ENCODE results near the gene SLC4A3. TPM values are rescaled to one million over a fixed set of nuclear protein-coding genes. Genes with fewer than 3 reads are reported as not detected.

SLC4A3 gene
- total RNA-seq, 1 experiment from 2014 or later = 8.7 TPM

DNA sequence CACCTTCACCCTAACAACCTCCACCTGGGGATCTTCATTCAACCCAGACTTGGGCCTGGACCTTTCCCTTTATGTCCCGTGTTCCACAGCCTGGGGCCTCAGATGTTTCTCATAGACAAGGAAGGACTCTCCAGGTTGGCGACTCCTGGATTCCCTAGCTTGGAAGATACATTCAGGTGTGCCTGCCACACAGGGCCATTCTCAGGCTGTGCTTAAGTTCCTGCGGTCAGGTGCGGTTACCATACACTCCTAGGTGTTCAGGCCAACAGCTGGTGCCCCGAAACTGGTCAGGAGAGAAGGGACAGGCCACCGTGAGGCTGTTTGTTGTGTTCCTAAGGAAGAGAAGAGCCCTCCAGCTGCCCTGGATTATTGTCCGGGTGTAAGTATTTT, 15.6 kb downstream of the SLC4A3 start:
- Mint-ChIP-seq H3K27ac (no peak overlapping the region), H3K4me3 (no peak overlapping the region), H3K36me3 (no peaks in the 10 kb centered on the region), H3K27me3 (ENCODE audit: low read depth) (peaks cover 6% of the 10 kb centered on the region; the same call in 1 of the 2 replicates), H3K9me3 (no peaks in the 10 kb centered on the region), H3K4me1 (peaks cover 27% of the 10 kb centered on the region)
- ChIA-PET POLR2A (interaction anchor here (0.6 to 1.0 kb wide), 2 partner anchors 24 to 52 kb away, joined by 3 read pairs; no protein-coding TSS in a partner anchor), CTCF (interaction anchor here (0.6 to 6.8 kb wide), 44 partner anchors 8 to 254 kb away, joined by 3 to 72 read pairs (median 4); partner anchors contain the start of genes CHPF, INHA, OBSL1 and SLC4A3)
- ATAC-seq = no peak
- no peak for TF ChIP-seq MXD4 (CRISPR knock-in tag; IDR thresholded peaks at IDR 0.05; ENCODE audit: borderline replicate concordance)
- TF ChIP-seq CBFB (CRISPR knock-in tag; IDR thresholded peaks at IDR 0.05; ENCODE audit: low read depth) = no peak
- TF ChIP-seq ZNF671 (CRISPR knock-in tag; IDR thresholded peaks at IDR 0.05) = no peak
- TF ChIP-seq, protein P1, sequence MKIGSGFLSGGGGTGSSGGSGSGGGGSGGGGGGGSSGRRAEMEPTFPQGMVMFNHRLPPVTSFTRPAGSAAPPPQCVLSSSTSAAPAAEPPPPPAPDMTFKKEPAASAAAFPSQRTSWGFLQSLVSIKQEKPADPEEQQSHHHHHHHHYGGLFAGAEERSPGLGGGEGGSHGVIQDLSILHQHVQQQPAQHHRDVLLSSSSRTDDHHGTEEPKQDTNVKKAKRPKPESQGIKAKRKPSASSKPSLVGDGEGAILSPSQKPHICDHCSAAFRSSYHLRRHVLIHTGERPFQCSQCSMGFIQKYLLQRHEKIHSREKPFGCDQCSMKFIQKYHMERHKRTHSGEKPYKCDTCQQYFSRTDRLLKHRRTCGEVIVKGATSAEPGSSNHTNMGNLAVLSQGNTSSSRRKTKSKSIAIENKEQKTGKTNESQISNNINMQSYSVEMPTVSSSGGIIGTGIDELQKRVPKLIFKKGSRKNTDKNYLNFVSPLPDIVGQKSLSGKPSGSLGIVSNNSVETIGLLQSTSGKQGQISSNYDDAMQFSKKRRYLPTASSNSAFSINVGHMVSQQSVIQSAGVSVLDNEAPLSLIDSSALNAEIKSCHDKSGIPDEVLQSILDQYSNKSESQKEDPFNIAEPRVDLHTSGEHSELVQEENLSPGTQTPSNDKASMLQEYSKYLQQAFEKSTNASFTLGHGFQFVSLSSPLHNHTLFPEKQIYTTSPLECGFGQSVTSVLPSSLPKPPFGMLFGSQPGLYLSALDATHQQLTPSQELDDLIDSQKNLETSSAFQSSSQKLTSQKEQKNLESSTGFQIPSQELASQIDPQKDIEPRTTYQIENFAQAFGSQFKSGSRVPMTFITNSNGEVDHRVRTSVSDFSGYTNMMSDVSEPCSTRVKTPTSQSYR (CRISPR knock-in tag; IDR thresholded peaks at IDR 0.05) = no peak
- TF ChIP-seq GTF2I (CRISPR knock-in tag; conservative IDR thresholded peaks at IDR 0.05) = no peak
- no peak for TF ChIP-seq MYBL2 (CRISPR knock-in tag; IDR thresholded peaks at IDR 0.05)
- TF ChIP-seq, protein P2, sequence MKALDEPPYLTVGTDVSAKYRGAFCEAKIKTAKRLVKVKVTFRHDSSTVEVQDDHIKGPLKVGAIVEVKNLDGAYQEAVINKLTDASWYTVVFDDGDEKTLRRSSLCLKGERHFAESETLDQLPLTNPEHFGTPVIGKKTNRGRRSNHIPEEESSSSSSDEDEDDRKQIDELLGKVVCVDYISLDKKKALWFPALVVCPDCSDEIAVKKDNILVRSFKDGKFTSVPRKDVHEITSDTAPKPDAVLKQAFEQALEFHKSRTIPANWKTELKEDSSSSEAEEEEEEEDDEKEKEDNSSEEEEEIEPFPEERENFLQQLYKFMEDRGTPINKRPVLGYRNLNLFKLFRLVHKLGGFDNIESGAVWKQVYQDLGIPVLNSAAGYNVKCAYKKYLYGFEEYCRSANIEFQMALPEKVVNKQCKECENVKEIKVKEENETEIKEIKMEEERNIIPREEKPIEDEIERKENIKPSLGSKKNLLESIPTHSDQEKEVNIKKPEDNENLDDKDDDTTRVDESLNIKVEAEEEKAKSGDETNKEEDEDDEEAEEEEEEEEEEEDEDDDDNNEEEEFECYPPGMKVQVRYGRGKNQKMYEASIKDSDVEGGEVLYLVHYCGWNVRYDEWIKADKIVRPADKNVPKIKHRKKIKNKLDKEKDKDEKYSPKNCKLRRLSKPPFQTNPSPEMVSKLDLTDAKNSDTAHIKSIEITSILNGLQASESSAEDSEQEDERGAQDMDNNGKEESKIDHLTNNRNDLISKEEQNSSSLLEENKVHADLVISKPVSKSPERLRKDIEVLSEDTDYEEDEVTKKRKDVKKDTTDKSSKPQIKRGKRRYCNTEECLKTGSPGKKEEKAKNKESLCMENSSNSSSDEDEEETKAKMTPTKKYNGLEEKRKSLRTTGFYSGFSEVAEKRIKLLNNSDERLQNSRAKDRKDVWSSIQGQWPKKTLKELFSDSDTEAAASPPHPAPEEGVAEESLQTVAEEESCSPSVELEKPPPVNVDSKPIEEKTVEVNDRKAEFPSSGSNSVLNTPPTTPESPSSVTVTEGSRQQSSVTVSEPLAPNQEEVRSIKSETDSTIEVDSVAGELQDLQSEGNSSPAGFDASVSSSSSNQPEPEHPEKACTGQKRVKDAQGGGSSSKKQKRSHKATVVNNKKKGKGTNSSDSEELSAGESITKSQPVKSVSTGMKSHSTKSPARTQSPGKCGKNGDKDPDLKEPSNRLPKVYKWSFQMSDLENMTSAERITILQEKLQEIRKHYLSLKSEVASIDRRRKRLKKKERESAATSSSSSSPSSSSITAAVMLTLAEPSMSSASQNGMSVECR (CRISPR knock-in tag; IDR thresholded peaks at IDR 0.05; ENCODE audit: borderline replicate concordance) = no peak
- TF ChIP-seq, protein P3, sequence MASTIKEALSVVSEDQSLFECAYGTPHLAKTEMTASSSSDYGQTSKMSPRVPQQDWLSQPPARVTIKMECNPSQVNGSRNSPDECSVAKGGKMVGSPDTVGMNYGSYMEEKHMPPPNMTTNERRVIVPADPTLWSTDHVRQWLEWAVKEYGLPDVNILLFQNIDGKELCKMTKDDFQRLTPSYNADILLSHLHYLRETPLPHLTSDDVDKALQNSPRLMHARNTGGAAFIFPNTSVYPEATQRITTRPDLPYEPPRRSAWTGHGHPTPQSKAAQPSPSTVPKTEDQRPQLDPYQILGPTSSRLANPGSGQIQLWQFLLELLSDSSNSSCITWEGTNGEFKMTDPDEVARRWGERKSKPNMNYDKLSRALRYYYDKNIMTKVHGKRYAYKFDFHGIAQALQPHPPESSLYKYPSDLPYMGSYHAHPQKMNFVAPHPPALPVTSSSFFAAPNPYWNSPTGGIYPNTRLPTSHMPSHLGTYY (CRISPR knock-in tag; IDR thresholded peaks at IDR 0.05) = no peak
- TF ChIP-seq EMX1 (CRISPR knock-in tag; IDR thresholded peaks at IDR 0.05) = no peak
- TF ChIP-seq RORB (CRISPR knock-in tag; IDR thresholded peaks at IDR 0.05) = no peak
- TF ChIP-seq IRF2 (CRISPR knock-in tag; IDR thresholded peaks at IDR 0.05; ENCODE audit: borderline replicate concordance, low read depth) = no peak
- TF ChIP-seq, protein P4, sequence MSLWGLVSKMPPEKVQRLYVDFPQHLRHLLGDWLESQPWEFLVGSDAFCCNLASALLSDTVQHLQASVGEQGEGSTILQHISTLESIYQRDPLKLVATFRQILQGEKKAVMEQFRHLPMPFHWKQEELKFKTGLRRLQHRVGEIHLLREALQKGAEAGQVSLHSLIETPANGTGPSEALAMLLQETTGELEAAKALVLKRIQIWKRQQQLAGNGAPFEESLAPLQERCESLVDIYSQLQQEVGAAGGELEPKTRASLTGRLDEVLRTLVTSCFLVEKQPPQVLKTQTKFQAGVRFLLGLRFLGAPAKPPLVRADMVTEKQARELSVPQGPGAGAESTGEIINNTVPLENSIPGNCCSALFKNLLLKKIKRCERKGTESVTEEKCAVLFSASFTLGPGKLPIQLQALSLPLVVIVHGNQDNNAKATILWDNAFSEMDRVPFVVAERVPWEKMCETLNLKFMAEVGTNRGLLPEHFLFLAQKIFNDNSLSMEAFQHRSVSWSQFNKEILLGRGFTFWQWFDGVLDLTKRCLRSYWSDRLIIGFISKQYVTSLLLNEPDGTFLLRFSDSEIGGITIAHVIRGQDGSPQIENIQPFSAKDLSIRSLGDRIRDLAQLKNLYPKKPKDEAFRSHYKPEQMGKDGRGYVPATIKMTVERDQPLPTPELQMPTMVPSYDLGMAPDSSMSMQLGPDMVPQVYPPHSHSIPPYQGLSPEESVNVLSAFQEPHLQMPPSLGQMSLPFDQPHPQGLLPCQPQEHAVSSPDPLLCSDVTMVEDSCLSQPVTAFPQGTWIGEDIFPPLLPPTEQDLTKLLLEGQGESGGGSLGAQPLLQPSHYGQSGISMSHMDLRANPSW (CRISPR knock-in tag; conservative IDR thresholded peaks at IDR 0.05; ENCODE audit: low read depth) = no peak
- no peak for DNase-seq (ENCODE audit: low spot score)

DNA sequence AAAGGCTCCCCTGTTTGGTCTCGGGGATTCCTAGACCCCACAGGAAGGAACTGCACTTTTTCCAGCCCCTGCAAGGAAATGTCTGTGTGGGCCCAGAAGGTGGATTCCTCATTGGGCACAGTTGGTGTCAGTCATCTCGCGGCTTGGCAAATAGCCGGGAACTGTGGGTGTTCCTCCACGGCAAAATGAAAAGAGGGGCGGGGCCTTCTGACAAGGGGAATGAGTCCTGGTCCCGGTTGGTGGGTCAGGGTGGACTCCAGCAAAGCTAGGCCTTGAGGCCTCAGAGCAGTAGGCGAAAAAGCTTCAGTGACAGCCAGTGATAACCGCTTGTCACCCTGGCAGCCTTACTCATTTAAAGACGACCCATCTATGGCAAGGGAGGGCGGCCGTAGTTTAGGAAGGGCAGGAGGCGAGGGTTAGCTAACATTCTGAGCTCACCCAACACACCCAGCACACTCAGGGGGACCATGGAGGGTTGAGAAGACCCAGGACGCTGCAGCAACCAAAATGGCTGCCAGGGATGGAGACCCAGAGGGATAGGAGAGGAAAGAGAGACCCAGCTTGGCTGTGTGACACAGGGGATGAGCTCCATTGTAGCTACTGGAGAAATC, 16.5 kb downstream of the SLC4A3 start:
- H3K4me1 Mint-ChIP-seq = peaks cover 27% of the 10 kb centered on the region
- ATAC-seq (peak; percentile 13), DNase-seq (ENCODE audit: low spot score) (peak; percentile 59)
- H3K27ac Mint-ChIP-seq = no peak overlapping the region; the same call in 1 of the 2 replicates
- no peaks in the 10 kb centered on the region for H3K9me3 Mint-ChIP-seq
- CTCF ChIA-PET = interaction anchor here (1.4 to 6.8 kb wide), 6 partner anchors 13 to 106 kb away, joined by 3 to 72 read pairs (median 18); partner anchors contain the start of gene SLC4A3
- TF ChIP-seq, protein P5, sequence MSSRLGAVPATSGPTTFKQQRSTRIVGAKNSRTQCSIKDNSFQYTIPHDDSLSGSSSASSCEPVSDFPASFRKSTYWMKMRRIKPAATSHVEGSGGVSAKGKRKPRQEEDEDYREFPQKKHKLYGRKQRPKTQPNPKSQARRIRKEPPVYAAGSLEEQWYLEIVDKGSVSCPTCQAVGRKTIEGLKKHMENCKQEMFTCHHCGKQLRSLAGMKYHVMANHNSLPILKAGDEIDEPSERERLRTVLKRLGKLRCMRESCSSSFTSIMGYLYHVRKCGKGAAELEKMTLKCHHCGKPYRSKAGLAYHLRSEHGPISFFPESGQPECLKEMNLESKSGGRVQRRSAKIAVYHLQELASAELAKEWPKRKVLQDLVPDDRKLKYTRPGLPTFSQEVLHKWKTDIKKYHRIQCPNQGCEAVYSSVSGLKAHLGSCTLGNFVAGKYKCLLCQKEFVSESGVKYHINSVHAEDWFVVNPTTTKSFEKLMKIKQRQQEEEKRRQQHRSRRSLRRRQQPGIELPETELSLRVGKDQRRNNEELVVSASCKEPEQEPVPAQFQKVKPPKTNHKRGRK (CRISPR knock-in tag; IDR thresholded peaks at IDR 0.05; ENCODE audit: borderline replicate concordance) = no peak
- TF ChIP-seq, protein P6, sequence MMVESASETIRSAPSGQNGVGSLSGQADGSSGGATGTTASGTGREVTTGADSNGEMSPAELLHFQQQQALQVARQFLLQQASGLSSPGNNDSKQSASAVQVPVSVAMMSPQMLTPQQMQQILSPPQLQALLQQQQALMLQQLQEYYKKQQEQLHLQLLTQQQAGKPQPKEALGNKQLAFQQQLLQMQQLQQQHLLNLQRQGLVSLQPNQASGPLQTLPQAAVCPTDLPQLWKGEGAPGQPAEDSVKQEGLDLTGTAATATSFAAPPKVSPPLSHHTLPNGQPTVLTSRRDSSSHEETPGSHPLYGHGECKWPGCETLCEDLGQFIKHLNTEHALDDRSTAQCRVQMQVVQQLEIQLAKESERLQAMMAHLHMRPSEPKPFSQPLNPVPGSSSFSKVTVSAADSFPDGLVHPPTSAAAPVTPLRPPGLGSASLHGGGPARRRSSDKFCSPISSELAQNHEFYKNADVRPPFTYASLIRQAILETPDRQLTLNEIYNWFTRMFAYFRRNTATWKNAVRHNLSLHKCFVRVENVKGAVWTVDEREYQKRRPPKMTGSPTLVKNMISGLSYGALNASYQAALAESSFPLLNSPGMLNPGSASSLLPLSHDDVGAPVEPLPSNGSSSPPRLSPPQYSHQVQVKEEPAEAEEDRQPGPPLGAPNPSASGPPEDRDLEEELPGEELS (CRISPR knock-in tag; IDR thresholded peaks at IDR 0.05) = no peak
- TF ChIP-seq, protein P7, sequence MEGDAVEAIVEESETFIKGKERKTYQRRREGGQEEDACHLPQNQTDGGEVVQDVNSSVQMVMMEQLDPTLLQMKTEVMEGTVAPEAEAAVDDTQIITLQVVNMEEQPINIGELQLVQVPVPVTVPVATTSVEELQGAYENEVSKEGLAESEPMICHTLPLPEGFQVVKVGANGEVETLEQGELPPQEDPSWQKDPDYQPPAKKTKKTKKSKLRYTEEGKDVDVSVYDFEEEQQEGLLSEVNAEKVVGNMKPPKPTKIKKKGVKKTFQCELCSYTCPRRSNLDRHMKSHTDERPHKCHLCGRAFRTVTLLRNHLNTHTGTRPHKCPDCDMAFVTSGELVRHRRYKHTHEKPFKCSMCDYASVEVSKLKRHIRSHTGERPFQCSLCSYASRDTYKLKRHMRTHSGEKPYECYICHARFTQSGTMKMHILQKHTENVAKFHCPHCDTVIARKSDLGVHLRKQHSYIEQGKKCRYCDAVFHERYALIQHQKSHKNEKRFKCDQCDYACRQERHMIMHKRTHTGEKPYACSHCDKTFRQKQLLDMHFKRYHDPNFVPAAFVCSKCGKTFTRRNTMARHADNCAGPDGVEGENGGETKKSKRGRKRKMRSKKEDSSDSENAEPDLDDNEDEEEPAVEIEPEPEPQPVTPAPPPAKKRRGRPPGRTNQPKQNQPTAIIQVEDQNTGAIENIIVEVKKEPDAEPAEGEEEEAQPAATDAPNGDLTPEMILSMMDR (IDR thresholded peaks at IDR 0.05) = no peak
- TF ChIP-seq NFYB (CRISPR knock-in tag; conservative IDR thresholded peaks at IDR 0.05; ENCODE audit: low read depth) = peak; percentile 64
- H3K27me3 Mint-ChIP-seq (ENCODE audit: low read depth) = peaks cover 6% of the 10 kb centered on the region; the same call in 1 of the 2 replicates
- H3K4me3 Mint-ChIP-seq = no peak overlapping the region
- no peaks in the 10 kb centered on the region for H3K36me3 Mint-ChIP-seq
- POLR2A ChIA-PET = interaction anchor here (1.0 kb wide), 1 partner anchor 9 kb away, joined by 3 read pairs; no protein-coding TSS in a partner anchor
